Stimulated activated effector memory CD8-positive, alpha-beta T cell treated with anti-CD3 and anti-CD28 coated beads, Interleukin-12 subunit alpha, Interleukin-12 subunit beta, amount 100 ng/mL, for 72 hours (primary cell): ENCODE data around the gene C2CD4D.

Experiments used
- ATAC-seq: fragments of 150-1000 bp; cut with Tn5 transposase; 2 replicates; pipeline ENCODE4 v1.10.0; 2021
- DNase-seq, 2 donors: peaks; one replicate each; pipeline ENCODE4 v3.0.0; 2021 to 2022; ENCODE audit warnings: low spot score in 2 of 2
- H3K27ac Mint-ChIP-seq: one replicate; pipeline ENCODE4 v1.8.0; 2022; ENCODE audit warnings: mild to moderate bottlenecking, mixed read lengths
- H3K36me3 Mint-ChIP-seq: one replicate; pipeline ENCODE4 v1.8.0; 2022; ENCODE audit warnings: mild to moderate bottlenecking, mixed read lengths
- H3K4me1 Mint-ChIP-seq: one replicate; pipeline ENCODE4 v1.8.0; 2022; ENCODE audit warnings: mixed read lengths
- H3K4me3 Mint-ChIP-seq: one replicate; pipeline ENCODE4 v1.8.0; 2022; ENCODE audit warnings: mild to moderate bottlenecking, mixed read lengths
- H3K9me3 Mint-ChIP-seq: one replicate; pipeline ENCODE4 v1.8.0; 2022; ENCODE audit warnings: mixed read lengths

The C2CD4D gene

GRCh38 chr1:151849126-151849525 lies 9.5 kb upstream of the C2CD4D start:
- ATAC-seq: no peak
- Mint-ChIP-seq H3K36me3 (peaks cover 72% of the 10 kb centered on the region), H3K4me1 (peaks cover 77% of the 10 kb centered on the region), H3K9me3 (no peaks in the 10 kb centered on the region), H3K4me3 (peak overlapping the region; percentile 57), H3K27ac (peak overlapping the region; percentile 93)
- no peak for DNase-seq

GRCh38 chr1:151847867-151848596 lies 8.4 kb upstream of the C2CD4D start:
- peak overlapping the region; percentile 93 for H3K27ac Mint-ChIP-seq
- H3K4me1 Mint-ChIP-seq: peaks cover 73% of the 10 kb centered on the region
- no peaks in the 10 kb centered on the region for H3K9me3 Mint-ChIP-seq

GRCh38 chr1:151846686-151847237 lies 7.1 kb upstream of the C2CD4D start:
- Mint-ChIP-seq H3K9me3 (no peaks in the 10 kb centered on the region), H3K4me3 (peak overlapping the region; percentile 64), H3K36me3 (peaks cover 85% of the 10 kb centered on the region), H3K27ac (peak overlapping the region; percentile 93), H3K4me1 (peaks cover 74% of the 10 kb centered on the region)
- peak in 1 of 2 donors; percentile 59 for DNase-seq
- peak; percentile 55 for ATAC-seq

More at GRCh38 chr1:151847867-151848596, 8.4 kb upstream of the C2CD4D start:
- peaks cover 76% of the 10 kb centered on the region for H3K36me3 Mint-ChIP-seq
- no peak for ATAC-seq
- peak overlapping the region; percentile 57 for H3K4me3 Mint-ChIP-seq
- DNase-seq: no peak

- H3K4me1 Mint-ChIP-seq: peaks cover 73% of the 10 kb centered on the region
- DNase-seq (no peak), ATAC-seq (peak; percentile 88)
- H3K9me3 Mint-ChIP-seq: no peaks in the 10 kb centered on the region
- H3K27ac Mint-ChIP-seq: peak overlapping the region; percentile 93
- H3K4me3 Mint-ChIP-seq: peak overlapping the region; percentile 64
- peaks cover 85% of the 10 kb centered on the region for H3K36me3 Mint-ChIP-seq
These were observed 6.5 kb upstream of the C2CD4D start for GRCh38 chr1:151846062-151846568.

GRCh38 chr1:151843398-151843797 lies 3.8 kb upstream of the C2CD4D start:
- no peak for ATAC-seq
- Mint-ChIP-seq H3K36me3 (peaks cover 88% of the 10 kb centered on the region), H3K9me3 (no peaks in the 10 kb centered on the region), H3K27ac (no peak overlapping the region), H3K4me3 (no peak overlapping the region), H3K4me1 (peaks cover 64% of the 10 kb centered on the region)
- DNase-seq: no peak

- ATAC-seq (no peak), DNase-seq (no peak)
- Mint-ChIP-seq H3K4me1 (peaks cover 62% of the 10 kb centered on the region), H3K27ac (peak overlapping the region; percentile 97), H3K9me3 (no peaks in the 10 kb centered on the region), H3K4me3 (peak overlapping the region; percentile 90), H3K36me3 (peaks cover 82% of the 10 kb centered on the region)
These were observed 1.5 kb upstream of the C2CD4D start for GRCh38 chr1:151841141-151841540.

- H3K36me3 Mint-ChIP-seq: peaks cover 76% of the 10 kb centered on the region
- H3K4me3 Mint-ChIP-seq: peak overlapping the region; percentile 90
- peaks cover 62% of the 10 kb centered on the region for H3K4me1 Mint-ChIP-seq
- no peak for ATAC-seq
- H3K27ac Mint-ChIP-seq: peak overlapping the region; percentile 97
- DNase-seq: no peak
- H3K9me3 Mint-ChIP-seq: no peaks in the 10 kb centered on the region
These were observed 801 bp upstream of the C2CD4D start for GRCh38 chr1:151840421-151840820.

GRCh38 chr1:151839082-151839412 lies 573 bp downstream of the C2CD4D start:
- Mint-ChIP-seq H3K9me3 (no peaks in the 10 kb centered on the region), H3K36me3 (peaks cover 63% of the 10 kb centered on the region), H3K4me1 (peaks cover 64% of the 10 kb centered on the region), H3K4me3 (peak overlapping the region; percentile 90), H3K27ac (peak overlapping the region; percentile 97)
- no peak for ATAC-seq
- DNase-seq: no peak

- ATAC-seq (peak; percentile 43), DNase-seq (peak; percentile 42 to 75)
- Mint-ChIP-seq H3K4me1 (peaks cover 70% of the 10 kb centered on the region), H3K27ac (peak overlapping the region; percentile 97), H3K36me3 (peaks cover 57% of the 10 kb centered on the region), H3K9me3 (no peaks in the 10 kb centered on the region), H3K4me3 (peak overlapping the region; percentile 90)
These were observed 1.2 kb downstream of the C2CD4D start for GRCh38 chr1:151838222-151839081.

- peak overlapping the region; percentile 90 for H3K4me3 Mint-ChIP-seq
- ATAC-seq (no peak), DNase-seq (no peak)
- H3K36me3 Mint-ChIP-seq: peaks cover 51% of the 10 kb centered on the region
- peaks cover 76% of the 10 kb centered on the region for H3K4me1 Mint-ChIP-seq
- H3K9me3 Mint-ChIP-seq: no peaks in the 10 kb centered on the region
- H3K27ac Mint-ChIP-seq: peak overlapping the region; percentile 95
These were observed 1.8 kb downstream of the C2CD4D start for GRCh38 chr1:151837884-151838221.

GRCh38 chr1:151837197-151837596 lies 2.4 kb downstream of the C2CD4D start:
- Mint-ChIP-seq H3K4me1 (peaks cover 82% of the 10 kb centered on the region), H3K27ac (peak overlapping the region; percentile 95), H3K36me3 (peaks cover 44% of the 10 kb centered on the region), H3K9me3 (no peaks in the 10 kb centered on the region), H3K4me3 (peak overlapping the region; percentile 90)
- ATAC-seq (peak; percentile 63), DNase-seq (peak in 1 of 2 donors; percentile 72)

GRCh38 chr1:151835596-151835995 lies 4.0 kb downstream of the C2CD4D start:
- peak overlapping the region; percentile 95 for H3K27ac Mint-ChIP-seq
- peaks cover 28% of the 10 kb centered on the region for H3K36me3 Mint-ChIP-seq
- H3K4me1 Mint-ChIP-seq: peaks cover 83% of the 10 kb centered on the region
- no peak overlapping the region for H3K4me3 Mint-ChIP-seq
- ATAC-seq (no peak), DNase-seq (no peak)
- H3K9me3 Mint-ChIP-seq: no peaks in the 10 kb centered on the region

- DNase-seq (no peak), ATAC-seq (no peak)
- Mint-ChIP-seq H3K9me3 (no peaks in the 10 kb centered on the region), H3K36me3 (peaks cover 17% of the 10 kb centered on the region), H3K4me3 (peak overlapping the region; percentile 75), H3K27ac (peak overlapping the region; percentile 92), H3K4me1 (peaks cover 85% of the 10 kb centered on the region)
These were observed 5.4 kb downstream of the C2CD4D start for GRCh38 chr1:151834239-151834638.

- no peaks in the 10 kb centered on the region for H3K9me3 Mint-ChIP-seq
- peak overlapping the region; percentile 92 for H3K27ac Mint-ChIP-seq
- DNase-seq: no peak
- H3K4me1 Mint-ChIP-seq: peaks cover 94% of the 10 kb centered on the region
- peaks cover 11% of the 10 kb centered on the region for H3K36me3 Mint-ChIP-seq
- no peak for ATAC-seq
- peak overlapping the region; percentile 75 for H3K4me3 Mint-ChIP-seq
These were observed 6.3 kb downstream of the C2CD4D start for GRCh38 chr1:151833172-151833900.
